ENCODE results near the gene FERMT3. TPM values are rescaled to one million over a fixed set of nuclear protein-coding genes. Genes with fewer than 3 reads are reported as not detected.
A peak's percentile ranks its signal among the peaks of the same experiment; 100 is the strongest.

Gene FERMT3
- total and polyA plus RNA-seq, 2 of the 13 experiments (the other 11 are each of a cell fraction or from before 2014, with no cell fraction given), result 0.29 TPM; not detected in 1

DNA sequence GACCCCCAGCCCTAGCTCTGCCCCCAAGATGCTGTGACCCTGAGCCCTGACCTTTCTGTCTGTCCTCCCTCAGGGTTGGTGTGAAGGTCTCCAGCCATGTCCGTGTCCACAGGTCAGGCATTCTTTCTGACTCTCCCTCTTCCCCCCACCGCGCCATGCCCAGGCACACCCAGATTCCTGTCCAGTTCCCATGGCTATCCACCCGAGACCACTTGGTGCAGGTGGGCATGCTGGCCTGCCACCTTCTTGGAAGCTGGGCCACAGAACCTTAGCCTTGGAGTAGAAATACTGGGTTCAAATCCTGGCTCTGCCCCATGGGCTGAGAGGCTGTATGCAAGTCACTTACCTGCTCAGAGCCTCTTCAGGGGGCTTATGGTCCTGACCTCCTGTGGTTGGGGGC is 42.5 kb downstream of the FERMT3 start:
- FAIRE-seq, result no peak
- H3K4me2 ChIP-seq (ENCODE audit: low read depth, low read length), result peak overlapping the region; percentile 100
- BruUV-seq (replicated peaks), result no TSS peak
- peak overlapping the region in 1 of 3 experiments; percentile 89; a peak in 1 of 6 replicates for H3K4me3 ChIP-seq (replicated peaks in 1 of 3; ENCODE audit: insufficient read depth in 1 of 3, low read depth in 2 of 3, low read length in 3 of 3)
- ATAC-seq, result no peak
- H3K36me3 ChIP-seq (replicated peaks in 1 of 2; ENCODE audit: control insufficient read depth in 1 of 2, insufficient read depth in 2 of 2, low read length in 2 of 2), result peaks cover 0 to 3% of the 10 kb centered on the region in 2 experiments; a peak in 1 of 5 replicates
- no peaks in the 10 kb centered on the region; a peak in 1 of 5 replicates for H3K27me3 ChIP-seq (ENCODE audit: control insufficient read depth in 1 of 2, insufficient read depth in 2 of 2, low read length in 2 of 2)
- POLR2A ChIA-PET, result interaction anchor here (1.4 to 8.3 kb wide), 4 partner anchors 19 to 69 kb away, joined by 3 to 113 read pairs (median 12); partner anchors contain the start of genes PRDX5 and TRMT112
- no peaks in the 10 kb centered on the region for H4K20me1 ChIP-seq (ENCODE audit: insufficient read depth, low read length)
- peaks cover 20% of the 10 kb centered on the region for H3K79me2 ChIP-seq (ENCODE audit: insufficient read depth, low read length)
- no peaks in the 10 kb centered on the region for H3K9me3 ChIP-seq (ENCODE audit: low read length)
- H2AFZ ChIP-seq (ENCODE audit: low read length), result no peak overlapping the region
- H3K27ac ChIP-seq (ENCODE audit: extremely low read length, insufficient read depth, low read length), result no peak overlapping the region
- CTCF ChIA-PET (ENCODE audit: low intra/inter-chr PET ratio, low total read pairs), result no interaction called here
- H3K4me1 ChIP-seq (ENCODE audit: insufficient read depth, low read length), result peaks cover 62% of the 10 kb centered on the region
- WGBS (ENCODE audit: low lambda C conversion rate), result 49% methylated on average over 4 of the region's 4 CpGs
- in situ Hi-C loops (cut with HindIII; ENCODE audit: extremely low pct_ligation_motif_present, low pct_unique_long_range_greater_than_20kb), result no loop called here
- intact Hi-C loops (cut with micrococcal nuclease; ENCODE audit: unreplicated experiment), result loop anchor here (5.0 kb wide), 1 partner anchor 53 kb away; the partner anchor contains the start of gene CATSPERZ
- 0 out of 2 replicates have a peak, but pooled peaks have one; percentile 24 for TF ChIP-seq KDM2A (CRISPR knock-in tag; IDR thresholded peaks at IDR 0.05; ENCODE audit: borderline replicate concordance, low read depth)
- no peak for TF ChIP-seq REXO4 (CRISPR knock-in tag; IDR thresholded peaks at IDR 0.05; ENCODE audit: borderline replicate concordance)
- TF ChIP-seq ZNF598 (CRISPR knock-in tag; IDR thresholded peaks at IDR 0.05; ENCODE audit: borderline replicate concordance), result 0 out of 2 replicates have a peak, but pooled peaks have one; percentile 1
- DNase-seq (ENCODE audit: low spot score), result no peak
- no peak overlapping the region for H3K9ac ChIP-seq (ENCODE audit: insufficient read depth, low read depth, low read length)

DNA sequence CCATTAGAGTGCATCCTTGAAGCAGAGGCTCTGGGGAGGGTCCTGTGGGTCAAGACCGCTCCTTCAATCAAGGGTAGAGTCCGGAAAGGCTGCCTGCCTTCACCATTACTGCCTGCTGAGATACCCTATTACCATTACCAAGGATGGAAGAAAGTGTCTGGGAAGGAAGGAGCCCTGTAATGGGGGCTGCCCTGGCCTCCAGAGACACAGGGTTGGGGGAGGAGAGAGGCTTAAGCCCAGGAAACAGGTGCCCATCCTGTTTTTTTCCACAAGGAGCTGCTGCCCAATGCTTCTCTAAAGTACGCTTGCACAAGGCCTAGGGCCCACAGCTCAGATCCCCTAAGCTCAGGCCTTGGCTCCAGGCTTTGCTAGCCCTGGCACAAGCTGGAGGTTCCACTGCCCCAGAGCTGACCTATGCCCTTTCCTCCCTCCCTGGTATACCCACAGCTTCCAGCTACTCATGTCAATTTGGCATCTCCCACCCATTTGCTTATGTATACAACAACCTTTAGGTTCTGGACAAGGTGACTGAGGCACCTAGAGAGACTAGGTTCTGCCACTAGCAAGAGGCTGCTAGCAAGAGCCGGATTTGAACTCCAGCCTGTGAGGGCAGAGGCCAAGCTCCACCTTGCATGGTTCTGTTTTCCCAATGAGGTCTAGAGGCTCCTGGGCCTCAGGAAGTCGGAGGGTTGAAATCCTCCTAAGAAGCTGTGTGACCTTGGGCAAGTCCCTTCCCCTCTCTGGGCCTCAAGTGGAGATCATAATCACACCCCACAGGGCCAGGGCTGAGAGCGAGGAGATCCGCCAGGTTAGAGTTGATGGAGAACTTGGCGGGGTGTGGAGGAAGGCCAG is 43.3 kb downstream of the FERMT3 start:
- 0% methylated on average over 1 of the region's 8 CpGs for WGBS (ENCODE audit: low lambda C conversion rate)
- intact Hi-C loops (cut with micrococcal nuclease; ENCODE audit: unreplicated experiment), result loop anchor here (2.0 to 5.0 kb wide), 3 partner anchors 19 to 59 kb away; partner anchors contain the start of gene CATSPERZ

More for the DNA sequence above, 43.3 kb downstream of the FERMT3 start:
- peak overlapping the region; percentile 100; the same call in 1 of the 2 replicates for H3K4me2 ChIP-seq (ENCODE audit: low read depth, low read length)
- DNase-seq (ENCODE audit: low spot score), result no peak
- H3K4me3 ChIP-seq (replicated peaks in 1 of 3; ENCODE audit: insufficient read depth in 1 of 3, low read depth in 2 of 3, low read length in 3 of 3), result peak overlapping the region in 1 of 3 experiments; percentile 88; a peak in 2 of 6 replicates
- no TSS peak for BruUV-seq (replicated peaks)
- H3K9ac ChIP-seq (ENCODE audit: insufficient read depth, low read depth, low read length), result no peak overlapping the region
- in situ Hi-C loops (cut with HindIII; ENCODE audit: extremely low pct_ligation_motif_present, low pct_unique_long_range_greater_than_20kb), result no loop called here
- no peaks in the 10 kb centered on the region for H4K20me1 ChIP-seq (ENCODE audit: insufficient read depth, low read length)
- ChIA-PET CTCF (ENCODE audit: low intra/inter-chr PET ratio, low total read pairs) (no interaction called here), POLR2A (interaction anchor here (0.9 to 2.0 kb wide), 8 partner anchors 9 to 68 kb away, joined by 3 to 14 read pairs (median 4); partner anchors contain the start of genes FKBP2, PRDX5 and TRMT112)
- no peak for ATAC-seq
- H2AFZ ChIP-seq (ENCODE audit: low read length), result no peak overlapping the region
- H3K27me3 ChIP-seq (ENCODE audit: control insufficient read depth in 1 of 2, insufficient read depth in 2 of 2, low read length in 2 of 2), result no peaks in the 10 kb centered on the region; a peak in 1 of 5 replicates
- no peaks in the 10 kb centered on the region for H3K9me3 ChIP-seq (ENCODE audit: low read length)
- H3K79me2 ChIP-seq (ENCODE audit: insufficient read depth, low read length), result peaks cover 20% of the 10 kb centered on the region
- TF ChIP-seq ZNF605 (CRISPR knock-in tag; IDR thresholded peaks at IDR 0.05) (no peak), ATM (IDR thresholded peaks at IDR 0.05; ENCODE audit: borderline replicate concordance) (no peak), ADNP (CRISPR knock-in tag; IDR thresholded peaks at IDR 0.05) (peak; percentile 58; the same call in 1 of the 2 replicates), MAFF (IDR thresholded peaks at IDR 0.05; ENCODE audit: low read depth, low read length) (no peak), ZNF430 (CRISPR knock-in tag; IDR thresholded peaks at IDR 0.05) (peak; percentile 24; the same call in 1 of the 2 replicates), RCOR2 (CRISPR knock-in tag; IDR thresholded peaks at IDR 0.05) (peak; percentile 30; the same call in 1 of the 2 replicates), ZNF816 (CRISPR knock-in tag; IDR thresholded peaks at IDR 0.05; ENCODE audit: borderline replicate concordance) (no peak), ZMYM3 (CRISPR knock-in tag; IDR thresholded peaks at IDR 0.05) (peak; percentile 94), ZNF768 (CRISPR knock-in tag; IDR thresholded peaks at IDR 0.05) (peak; percentile 99)
- TF ChIP-seq, protein P1, sequence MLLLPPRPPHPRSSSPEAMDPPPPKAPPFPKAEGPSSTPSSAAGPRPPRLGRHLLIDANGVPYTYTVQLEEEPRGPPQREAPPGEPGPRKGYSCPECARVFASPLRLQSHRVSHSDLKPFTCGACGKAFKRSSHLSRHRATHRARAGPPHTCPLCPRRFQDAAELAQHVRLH (CRISPR knock-in tag; IDR thresholded peaks at IDR 0.05; ENCODE audit: borderline replicate concordance, low read depth), result no peak
- H3K27ac ChIP-seq (ENCODE audit: extremely low read length, insufficient read depth, low read length), result no peak overlapping the region
- FAIRE-seq, result no peak
- no peaks in the 10 kb centered on the region for H3K36me3 ChIP-seq (replicated peaks in 1 of 2; ENCODE audit: control insufficient read depth in 1 of 2, insufficient read depth in 2 of 2, low read length in 2 of 2)
- H3K4me1 ChIP-seq (ENCODE audit: insufficient read depth, low read length), result peaks cover 58% of the 10 kb centered on the region
